HTR-8/SVneo (cell line): Measurements from ENCODE around the gene ZCCHC17.
"Not testable (repeated sequence)": the region's sequence is repeated elsewhere in the genome, so short reads cannot be mapped to it uniquely, and the experiment has no call there.

Source experiments
- DNase-seq: peaks from one replicate; pipeline ENCODE4 v3.0.0; 2011; ENCODE audit warnings: low spot score, mixed read lengths; ENCODE audit not compliant: insufficient read length
- FAIRE-seq: peaks from 2 replicates; lab custom pipeline; 2011; peaks lifted over from hg19 to GRCh38; lab: Jason Lieb, UNC

Gene ZCCHC17

GRCh38 chr1:31296486-31297276 lies at the start of gene ZCCHC17, which contains the start of gene SNRNP40:
Gene ZCCHC17, plus strand, starts transcription at chr1:31297032. Its CDS starts 13,067 bp downstream, at chr1:31310099.
Gene SNRNP40, minus strand, starts transcription at chr1:31296788. Its CDS starts 37 bp downstream, at chr1:31296751.
- peak; percentile 96 for DNase-seq
- peak; percentile 78 for FAIRE-seq

- DNase-seq: no peak
- FAIRE-seq: no peak
Observed at GRCh38 chr1:31248276-31248675, 48.6 kb upstream of the ZCCHC17 start.

GRCh38 chr1:31249854-31250253 lies 47.0 kb upstream of the ZCCHC17 start:
- DNase-seq (no peak), FAIRE-seq (no peak)

- DNase-seq: no peak
- no peak for FAIRE-seq
Observed at GRCh38 chr1:31257213-31257612, 39.6 kb upstream of the ZCCHC17 start.

- no peak for FAIRE-seq
Observed at GRCh38 chr1:31258581-31258980, 38.3 kb upstream of the ZCCHC17 start.

GRCh38 chr1:31259746-31260145 lies 37.1 kb upstream of the ZCCHC17 start:
- DNase-seq (no peak), FAIRE-seq (no peak)

More at GRCh38 chr1:31258581-31258980, 38.3 kb upstream of the ZCCHC17 start:
- DNase-seq: no peak

GRCh38 chr1:31261916-31262315 lies 34.9 kb upstream of the ZCCHC17 start:
- no peak for FAIRE-seq

GRCh38 chr1:31262393-31262792 lies 34.4 kb upstream of the ZCCHC17 start:
- not testable (repeated sequence) for FAIRE-seq, DNase-seq

More at GRCh38 chr1:31261916-31262315, 34.9 kb upstream of the ZCCHC17 start:
- no peak for DNase-seq

GRCh38 chr1:31263408-31263807 lies 33.4 kb upstream of the ZCCHC17 start:
- DNase-seq (no peak), FAIRE-seq (no peak)

GRCh38 chr1:31264790-31265386 lies 31.9 kb upstream of the ZCCHC17 start:
- FAIRE-seq (no peak), DNase-seq (no peak)

- DNase-seq: no peak
- no peak for FAIRE-seq
Observed at GRCh38 chr1:31266547-31266946, 30.3 kb upstream of the ZCCHC17 start.

- FAIRE-seq: no peak
Observed at GRCh38 chr1:31272369-31272768, 24.5 kb upstream of the ZCCHC17 start.

GRCh38 chr1:31273619-31274018 lies 23.2 kb upstream of the ZCCHC17 start:
- no peak for FAIRE-seq

More at GRCh38 chr1:31272369-31272768, 24.5 kb upstream of the ZCCHC17 start:
- DNase-seq: no peak

GRCh38 chr1:31282426-31282825 lies 14.4 kb upstream of the ZCCHC17 start:
- DNase-seq, FAIRE-seq: not testable (repeated sequence)

More at GRCh38 chr1:31273619-31274018, 23.2 kb upstream of the ZCCHC17 start:
- DNase-seq: no peak

GRCh38 chr1:31287791-31288190 lies 9.0 kb upstream of the ZCCHC17 start:
- not testable (repeated sequence) for FAIRE-seq, DNase-seq

GRCh38 chr1:31289021-31289420 lies 7.8 kb upstream of the ZCCHC17 start:
- FAIRE-seq (no peak), DNase-seq (no peak)

- DNase-seq (no peak), FAIRE-seq (no peak)
Observed at GRCh38 chr1:31295874-31296485, 852 bp upstream of the ZCCHC17 start.

GRCh38 chr1:31297277-31298247 lies 730 bp downstream of the ZCCHC17 start:
- FAIRE-seq: no peak
- no peak for DNase-seq

- DNase-seq (no peak), FAIRE-seq (no peak)
Observed at GRCh38 chr1:31299365-31299764, 2.5 kb downstream of the ZCCHC17 start.

- FAIRE-seq (no peak), DNase-seq (no peak)
Observed at GRCh38 chr1:31300193-31300592, 3.4 kb downstream of the ZCCHC17 start.
